Thymus (tissue), 11 donors: ENCODE data around the gene SARNP. TPM values are rescaled to one million over a fixed set of nuclear protein-coding genes. Genes with fewer than 3 reads are reported as not detected.
A peak's percentile ranks its signal among the peaks of the same experiment; 100 is the strongest.

Source experiments
- DNase-seq, 9 donors: peaks; one replicate each; pipeline ENCODE4 v3.0.0-alpha.2; 2013; ENCODE audit warnings: low spot score in 9 of 9, low read depth in 6 of 9, missing footprints in 1 of 9
- H3K27ac ChIP-seq, 2 donors: one replicate each; pipeline ENCODE4 v1.5.1; 2013; ENCODE audit warnings: control low read depth in 1 of 2, low read depth in 1 of 2, low read length in 1 of 2, mild to moderate bottlenecking in 1 of 2, moderate library complexity in 1 of 2
- H3K27me3 ChIP-seq, 2 donors: one replicate each; pipeline ENCODE4 v1.5.1; 2013; ENCODE audit warnings: low read length in 1 of 2; ENCODE audit not compliant: control insufficient read depth in 2 of 2, insufficient read depth in 1 of 2
- H3K36me3 ChIP-seq, 2 donors: one replicate each; pipeline ENCODE4 v1.5.1; 2013; ENCODE audit warnings: low read length in 1 of 2, mild to moderate bottlenecking in 1 of 2, moderate library complexity in 1 of 2; ENCODE audit not compliant: control insufficient read depth in 2 of 2, insufficient read depth in 2 of 2
- H3K4me1 ChIP-seq, 2 donors: one replicate each; pipeline ENCODE4 v1.5.1; 2013; ENCODE audit warnings: low read length in 2 of 2; ENCODE audit not compliant: control insufficient read depth in 2 of 2, insufficient read depth in 2 of 2
- H3K4me3 ChIP-seq, 2 donors: one replicate each; pipeline ENCODE4 v1.5.1; 2013; ENCODE audit warnings: low read length in 2 of 2, control low read depth in 1 of 2, mild to moderate bottlenecking in 1 of 2
- H3K9me3 ChIP-seq, 2 donors: one replicate each; pipeline ENCODE4 v1.5.1; 2013; ENCODE audit warnings: low read length in 1 of 2, mild to moderate bottlenecking in 1 of 2; ENCODE audit not compliant: control insufficient read depth in 2 of 2, insufficient read depth in 1 of 2
- WGBS: extraction: QIAGEN DNeasy Blood & Tissue Kit; methylation state at CpG from one replicate; pipeline ENCODE4 v1.1.7; 2013; 5-methylcytosine and 5-hydroxymethylcytosine counted together
- polyA plus RNA-seq: library from polyadenylated mRNA; stranded (reverse); fragments of 200-250 nt; gene quantifications from one replicate; pipeline ENCODE4 v1.2.3, GENCODE V29; 2013
- total RNA-seq: library from RNA; stranded (reverse); fragments of 120-200 nt; gene quantifications from one replicate; pipeline ENCODE4 v1.2.4, GENCODE V29; 2013
- donor health status: healthy.

The SARNP gene
- total and polyA plus RNA-seq, 2 donors = 112 to 141 TPM

- peak in 8 of 9 donors; percentile 50 to 85 (median 72) for DNase-seq
- no peaks in the 10 kb centered on the region for H3K27me3 ChIP-seq
- peak overlapping the region; percentile 94 to 95 for H3K27ac ChIP-seq
- peaks cover 0 to 9% of the 10 kb centered on the region in 2 donors for H3K9me3 ChIP-seq
- peaks cover 14 to 21% of the 10 kb centered on the region in 2 donors for H3K36me3 ChIP-seq
- WGBS = 8% methylated on average over 23 of the region's 23 CpGs
- peaks cover 24 to 49% of the 10 kb centered on the region in 2 donors for H3K4me1 ChIP-seq
- H3K4me3 ChIP-seq = peak overlapping the region; percentile 88 to 93
Observed at GRCh38 chr12:55830601-55831446, 13.3 kb upstream of the SARNP start.

DNA sequence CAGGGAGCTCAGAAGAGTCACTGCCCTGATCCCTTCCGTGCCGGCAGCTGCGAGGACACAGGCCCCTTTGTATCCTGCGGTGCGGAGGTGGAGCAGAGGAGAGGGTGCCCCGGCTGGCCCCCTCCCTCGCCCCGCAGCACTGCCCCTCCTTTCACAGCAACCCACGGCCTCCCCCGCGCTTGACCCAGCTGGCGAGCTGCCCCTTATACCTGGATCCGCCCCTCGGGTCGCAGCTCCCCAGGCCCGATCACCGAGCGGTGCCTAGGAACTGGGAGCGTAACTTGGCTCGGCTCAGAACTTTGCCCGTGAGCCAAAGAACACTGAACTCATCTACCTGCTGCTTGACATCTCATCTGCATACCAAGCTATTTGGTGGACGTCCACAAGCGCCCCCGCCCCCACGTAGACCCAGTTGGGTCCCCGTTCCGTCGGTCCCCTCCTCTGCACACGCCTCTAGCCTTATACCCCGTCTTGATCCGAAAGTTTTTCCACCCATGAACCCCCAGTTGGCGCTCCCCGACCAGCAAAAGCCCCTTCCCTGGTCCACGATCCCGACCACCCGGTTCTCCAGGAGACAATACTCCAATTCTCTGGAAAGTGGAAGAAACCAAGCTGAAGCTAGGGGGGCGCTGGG, 12.6 kb upstream of the SARNP start:
- peaks cover 27 to 49% of the 10 kb centered on the region in 2 donors for H3K4me1 ChIP-seq
- DNase-seq = peak in 5 of 9 donors; percentile 14 to 55 (median 44)
- H3K27me3 ChIP-seq = no peaks in the 10 kb centered on the region
- H3K9me3 ChIP-seq = peaks cover 0 to 9% of the 10 kb centered on the region in 2 donors
- H3K27ac ChIP-seq = peak overlapping the region; percentile 94 to 95
- H3K4me3 ChIP-seq = peak overlapping the region; percentile 88 to 93
- under 1% methylated on average over 37 of the region's 37 CpGs for WGBS
- H3K36me3 ChIP-seq = peaks cover 12 to 19% of the 10 kb centered on the region in 2 donors

DNA sequence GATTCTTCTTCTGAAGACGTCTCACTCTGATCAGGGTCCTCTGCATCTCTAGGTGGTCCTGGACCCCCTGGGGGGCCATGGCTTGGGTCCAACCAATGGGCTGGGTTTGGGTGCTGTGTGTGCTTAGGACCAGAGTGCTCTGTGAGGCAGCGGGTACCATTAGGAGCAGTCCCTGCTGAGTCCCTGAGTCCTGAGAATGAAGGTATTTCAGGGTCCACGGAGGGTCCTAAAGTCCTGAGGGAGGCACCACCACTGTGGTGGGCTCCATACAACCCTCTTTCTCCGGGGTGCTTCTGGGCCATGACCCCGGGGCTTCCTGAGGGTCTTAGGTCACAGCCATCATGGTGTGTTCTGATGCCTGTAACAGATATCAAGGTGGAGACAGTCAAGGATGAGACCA, 10.8 kb upstream of the SARNP start:
- 95% methylated on average over 5 of the region's 5 CpGs for WGBS
- Histone ChIP-seq H3K27ac (peak overlapping the region; percentile 53 to 64), H3K36me3 (peaks cover 12 to 23% of the 10 kb centered on the region in 2 donors), H3K9me3 (peaks cover 0 to 9% of the 10 kb centered on the region in 2 donors), H3K4me1 (peaks cover 29 to 52% of the 10 kb centered on the region in 2 donors), H3K27me3 (no peaks in the 10 kb centered on the region), H3K4me3 (no peak overlapping the region)
- DNase-seq = no peak

GRCh38 chr12:55827806-55828205, 10.3 kb upstream of the SARNP start:
- Histone ChIP-seq H3K9me3 (peaks cover 0 to 9% of the 10 kb centered on the region in 2 donors), H3K27me3 (no peaks in the 10 kb centered on the region), H3K36me3 (peaks cover 17 to 28% of the 10 kb centered on the region in 2 donors), H3K4me1 (peaks cover 29 to 50% of the 10 kb centered on the region in 2 donors), H3K27ac (no peak overlapping the region), H3K4me3 (no peak overlapping the region)
- DNase-seq = no peak
- 97% methylated on average over 15 of the region's 15 CpGs for WGBS

DNA sequence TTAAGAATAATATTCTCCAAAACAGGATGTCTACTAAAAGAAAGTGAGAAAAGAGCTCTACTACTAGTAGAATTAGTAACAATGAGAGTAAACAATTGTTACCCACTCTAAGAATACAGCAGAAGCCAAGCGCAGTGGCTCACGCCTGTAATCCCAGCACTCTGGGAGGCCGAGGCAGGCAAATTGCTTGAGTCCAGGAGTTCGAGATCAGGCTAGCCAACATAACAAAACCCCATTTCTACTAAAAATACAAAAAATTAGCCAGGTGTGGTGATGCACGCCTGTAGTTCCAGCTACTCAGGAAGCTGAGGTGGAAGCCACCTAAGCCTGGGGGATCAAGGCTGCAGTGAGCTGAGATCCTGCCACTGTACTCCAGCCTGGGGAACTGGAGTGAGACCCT, 7.2 kb upstream of the SARNP start:
- DNase-seq = no peak
- peaks cover 0 to 9% of the 10 kb centered on the region in 2 donors for H3K9me3 ChIP-seq
- no peak overlapping the region for H3K27ac ChIP-seq
- no peaks in the 10 kb centered on the region for H3K27me3 ChIP-seq
- H3K4me3 ChIP-seq = no peak overlapping the region
- H3K36me3 ChIP-seq = peaks cover 44 to 59% of the 10 kb centered on the region in 2 donors
- WGBS = 92% methylated on average over 5 of the region's 5 CpGs
- H3K4me1 ChIP-seq = peaks cover 25 to 32% of the 10 kb centered on the region in 2 donors

- H3K27me3 ChIP-seq = no peaks in the 10 kb centered on the region
- 98% methylated on average over 4 of the region's 4 CpGs for WGBS
- H3K27ac ChIP-seq = no peak overlapping the region
- no peak for DNase-seq
- H3K4me3 ChIP-seq = no peak overlapping the region
- peaks cover 49 to 67% of the 10 kb centered on the region in 2 donors for H3K36me3 ChIP-seq
- H3K4me1 ChIP-seq = peaks cover 27 to 35% of the 10 kb centered on the region in 2 donors
- peaks cover 0 to 4% of the 10 kb centered on the region in 2 donors for H3K9me3 ChIP-seq
Observed at GRCh38 chr12:55823419-55823818, 5.9 kb upstream of the SARNP start.

DNA sequence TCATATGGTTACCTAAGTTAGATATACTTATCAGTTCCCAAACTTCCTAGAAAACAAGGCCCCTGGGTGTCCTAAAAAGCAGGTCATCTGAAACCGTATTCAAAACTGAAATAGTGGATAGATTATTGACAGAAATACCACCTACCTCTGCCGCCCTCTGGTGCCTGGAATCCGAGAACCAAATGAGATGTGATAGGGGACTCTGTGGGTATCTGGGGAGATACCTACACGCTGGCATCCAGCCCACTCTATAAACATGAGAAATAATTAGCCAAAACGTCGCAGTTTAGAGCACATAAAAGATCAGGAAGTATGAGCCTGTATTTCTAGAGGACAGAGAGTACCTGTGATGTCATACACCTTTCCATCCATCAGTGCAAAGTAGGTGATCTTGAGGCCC, 4.7 kb upstream of the SARNP start:
- WGBS = 90% methylated on average over 6 of the region's 6 CpGs
- H3K4me1 ChIP-seq = peaks cover 17 to 26% of the 10 kb centered on the region in 2 donors
- H3K9me3 ChIP-seq = peaks cover 0 to 2% of the 10 kb centered on the region in 2 donors
- peaks cover 45 to 57% of the 10 kb centered on the region in 2 donors for H3K36me3 ChIP-seq
- H3K4me3 ChIP-seq = no peak overlapping the region
- no peak overlapping the region for H3K27ac ChIP-seq
- no peak for DNase-seq
- no peaks in the 10 kb centered on the region for H3K27me3 ChIP-seq

DNA sequence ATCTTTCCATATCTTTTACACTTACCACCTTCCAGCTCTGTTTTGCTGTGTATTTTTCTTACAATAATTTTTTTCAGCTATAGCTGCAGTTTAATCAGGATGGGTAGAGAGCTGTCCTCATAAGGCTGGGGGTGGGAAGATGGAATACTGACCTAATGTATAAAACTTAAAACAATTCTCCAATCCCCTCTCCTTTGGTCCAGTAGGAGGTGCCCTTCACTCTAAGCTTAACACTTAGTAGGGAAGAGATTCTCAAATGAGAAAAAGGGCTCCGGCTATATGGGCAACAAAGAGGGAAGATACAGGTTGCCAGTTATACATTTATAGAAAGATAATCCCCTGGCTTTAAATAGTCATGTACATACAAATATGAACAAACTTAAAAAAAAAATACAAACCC, 3.2 kb upstream of the SARNP start:
- Histone ChIP-seq H3K27me3 (no peaks in the 10 kb centered on the region), H3K4me1 (peaks cover 16% of the 10 kb centered on the region in 2 donors), H3K9me3 (no peaks in the 10 kb centered on the region), H3K4me3 (no peak overlapping the region), H3K36me3 (peaks cover 44 to 55% of the 10 kb centered on the region in 2 donors), H3K27ac (no peak overlapping the region)
- WGBS = 96% methylated on average over 1 of the region's 1 CpG
- DNase-seq = no peak

GRCh38 chr12:55818886-55819285, 1.4 kb upstream of the SARNP start:
- Histone ChIP-seq H3K27me3 (no peaks in the 10 kb centered on the region), H3K36me3 (peaks cover 44 to 60% of the 10 kb centered on the region in 2 donors), H3K4me3 (peak overlapping the region; percentile 83 to 88), H3K27ac (no peak overlapping the region), H3K4me1 (peaks cover 12 to 19% of the 10 kb centered on the region in 2 donors), H3K9me3 (no peaks in the 10 kb centered on the region)
- WGBS = 95% methylated on average over 6 of the region's 6 CpGs
- DNase-seq = no peak
